SK-N-SH treated with all-trans-retinoic acid at 6 μM for 48 hours (cell line): ENCODE measurements around the gene RPS16.
"Not testable (repeated sequence)": the region's sequence is repeated elsewhere in the genome, so short reads cannot be mapped to it uniquely, and the experiment has no call there.

ENCODE experiments used
- ATAC-seq: fragments of 200-7000 bp; cut with Tn5 transposase; 3 replicates; pipeline ENCODE4 v1.9.1; 2020; ENCODE audit warnings: mild to moderate bottlenecking, moderate library complexity
- ARNTL ChIP-seq: fragments of 450-650 bp; formaldehyde crosslinking; IDR thresholded peaks from 2 replicates; pipeline ENCODE4 v1.5.0; 2020; ENCODE audit warnings: low read depth, mild to moderate bottlenecking, moderate library complexity, borderline replicate concordance
- BACH2 ChIP-seq: fragments of 250-450 bp; sonication (Bioruptor Pico); IDR thresholded peaks from 2 replicates; pipeline ENCODE4 v1.9.0; 2021; ENCODE audit warnings: mild to moderate bottlenecking, borderline replicate concordance
- CREB5 ChIP-seq: fragments of 250-450 bp; sonication (Bioruptor Pico); IDR thresholded peaks from 2 replicates; pipeline ENCODE4 v1.5.1; 2020; ENCODE audit warnings: low read depth, mild to moderate bottlenecking, moderate library complexity
- CSDC2 ChIP-seq: fragments of 250-450 bp; sonication (Bioruptor Pico); IDR thresholded peaks from 2 replicates; pipeline ENCODE4 v1.5.0; 2020; ENCODE audit warnings: mild to moderate bottlenecking, moderate library complexity
- CSRNP3 ChIP-seq: fragments of 250-450 bp; sonication (Bioruptor Pico); IDR thresholded peaks from 2 replicates; pipeline ENCODE4 v1.5.1; 2021; ENCODE audit warnings: mild to moderate bottlenecking, moderate library complexity
- ESRRG ChIP-seq: fragments of 250-450 bp; sonication (Bioruptor Pico); IDR thresholded peaks from 2 replicates; pipeline ENCODE4 v1.6.1; 2021; ENCODE audit warnings: mild to moderate bottlenecking
- ISL1 ChIP-seq: fragments of 250-450 bp; sonication (Bioruptor Pico); IDR thresholded peaks from 2 replicates; pipeline ENCODE4 v2.1.2; 2022; ENCODE audit warnings: mild to moderate bottlenecking, moderate library complexity
- OSR1 ChIP-seq: fragments of 250-450 bp; sonication (Bioruptor Pico); IDR thresholded peaks from 2 replicates; pipeline ENCODE4 v1.8.0; 2022; ENCODE audit warnings: moderate library complexity, mild to moderate bottlenecking, inconsistent platforms
- RARB ChIP-seq: fragments of 250-450 bp; sonication (Bioruptor Pico); IDR thresholded peaks from 2 replicates; pipeline ENCODE4 v1.8.0; 2021; ENCODE audit warnings: mild to moderate bottlenecking, moderate library complexity
- SNAI2 ChIP-seq: fragments of 250-450 bp; sonication (Bioruptor Pico); IDR thresholded peaks from 2 replicates; pipeline ENCODE4 v1.5.0; 2020; ENCODE audit warnings: mild to moderate bottlenecking, moderate library complexity
- TOX ChIP-seq: fragments of 250-450 bp; sonication (Bioruptor Pico); IDR thresholded peaks from 2 replicates; pipeline ENCODE4 v1.8.0; 2021; ENCODE audit warnings: mild to moderate bottlenecking, moderate library complexity, borderline replicate concordance
- TSHZ2 ChIP-seq: fragments of 250-450 bp; sonication (Bioruptor Pico); IDR thresholded peaks from 2 replicates; pipeline ENCODE4 v1.5.0; 2020; ENCODE audit warnings: mild to moderate bottlenecking, moderate library complexity
- ZC3H10 ChIP-seq: fragments of 250-450 bp; sonication (Bioruptor Pico); IDR thresholded peaks from 2 replicates; pipeline ENCODE4 v1.5.1; 2021; ENCODE audit warnings: mild to moderate bottlenecking, moderate library complexity
- ZFP3 ChIP-seq: fragments of 250-450 bp; sonication (Bioruptor Pico); IDR thresholded peaks from 2 replicates; pipeline ENCODE4 v1.5.0; 2020; ENCODE audit warnings: mild to moderate bottlenecking, moderate library complexity
- ZNF565 ChIP-seq: fragments of 450-650 bp; formaldehyde crosslinking; conservative IDR thresholded peaks from 2 replicates; pipeline ENCODE4 v1.5.0; 2020; ENCODE audit warnings: low read depth, mild to moderate bottlenecking, moderate library complexity
- ZNF8 ChIP-seq: fragments of 450-650 bp; formaldehyde crosslinking; IDR thresholded peaks from 2 replicates; pipeline ENCODE4 v1.5.0; 2020; ENCODE audit warnings: mild to moderate bottlenecking, moderate library complexity

The RPS16 gene

DNA sequence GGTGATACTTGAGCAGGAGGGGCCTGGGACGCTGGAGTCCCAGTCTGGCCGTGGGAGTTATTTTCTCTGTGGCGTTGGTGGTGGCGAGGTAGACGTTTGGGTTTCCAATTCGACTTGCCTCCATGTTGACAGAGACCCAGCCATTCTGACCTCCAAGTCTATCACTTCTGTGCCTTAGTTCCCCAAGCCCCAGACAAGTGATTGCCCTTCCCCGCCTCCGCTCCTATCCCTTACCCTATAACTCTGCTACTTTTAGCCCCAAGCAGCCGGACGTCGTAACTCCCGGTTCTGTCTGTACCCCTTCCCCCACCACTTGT lies 45.4 kb upstream of the RPS16 start:
- ATAC-seq: peak; percentile 8
- no peak for TF ChIP-seq CSDC2
- TF ChIP-seq ISL1 (CRISPR knock-in tag): no peak
- no peak for TF ChIP-seq TSHZ2 (CRISPR knock-in tag)
- TF ChIP-seq CREB5 (CRISPR knock-in tag): no peak
- no peak for TF ChIP-seq RARB (CRISPR knock-in tag)
- no peak for TF ChIP-seq OSR1 (CRISPR knock-in tag)
- TF ChIP-seq BACH2 (CRISPR knock-in tag): no peak
- no peak for TF ChIP-seq ZNF565 (CRISPR knock-in tag)
- no peak for TF ChIP-seq ESRRG (CRISPR knock-in tag)
- TF ChIP-seq CSRNP3 (CRISPR knock-in tag): no peak
- no peak for TF ChIP-seq ARNTL (CRISPR knock-in tag)

- TF ChIP-seq OSR1 (CRISPR knock-in tag): no peak
- no peak for TF ChIP-seq ZNF8 (CRISPR knock-in tag)
- TF ChIP-seq ZC3H10 (CRISPR knock-in tag): no peak
- no peak for TF ChIP-seq TSHZ2 (CRISPR knock-in tag)
- TF ChIP-seq ISL1 (CRISPR knock-in tag): no peak
- no peak for TF ChIP-seq SNAI2 (CRISPR knock-in tag)
- TF ChIP-seq CREB5 (CRISPR knock-in tag): no peak
- TF ChIP-seq BACH2 (CRISPR knock-in tag): no peak
- no peak for TF ChIP-seq CSDC2
- no peak for TF ChIP-seq RARB (CRISPR knock-in tag)
- TF ChIP-seq ZFP3 (CRISPR knock-in tag): no peak
- TF ChIP-seq TOX (CRISPR knock-in tag): no peak
- peak; percentile 98 for ATAC-seq
These were observed 44.8 kb upstream of the RPS16 start, which contains the start of gene TIMM50 for GRCh38 chr19:39480337-39481228. TIMM50 (plus strand) TSS chr19:39480838; CDS start chr19:39480854, 16 bp downstream.

- no peak for ATAC-seq
- TF ChIP-seq ZC3H10 (CRISPR knock-in tag): no peak
- no peak for TF ChIP-seq RARB (CRISPR knock-in tag)
- TF ChIP-seq CREB5 (CRISPR knock-in tag): no peak
These were observed 44.2 kb upstream of the RPS16 start for GRCh38 chr19:39479916-39480315.

GRCh38 chr19:39479319-39479801 lies 43.6 kb upstream of the RPS16 start:
- not testable (repeated sequence) for ATAC-seq
